ENCODE results near the gene PGBD4. TPM values are rescaled to one million over a fixed set of nuclear protein-coding genes. Genes with fewer than 3 reads are reported as not detected.

The PGBD4 gene
- total RNA-seq, 1 donor from 2014 or later, result 2.4 TPM

- TF ChIP-seq CTCF (conservative IDR thresholded peaks at IDR 0.05), result no peak
- no peaks in the 10 kb centered on the region for H3K27me3 Mint-ChIP-seq
- H3K36me3 Mint-ChIP-seq, result peaks cover 5% of the 10 kb centered on the region
- no peak overlapping the region for H3K27ac Mint-ChIP-seq
- H3K4me3 Mint-ChIP-seq, result no peak overlapping the region
- no peaks in the 10 kb centered on the region for H3K4me1 Mint-ChIP-seq (ENCODE audit: unreplicated experiment)
- DNase-seq (ENCODE audit: extremely low spot score, unreplicated experiment), result no peak
- H3K9me3 Mint-ChIP-seq, result no peaks in the 10 kb centered on the region
Observed at GRCh38 chr15:34078900-34079299, 23.0 kb upstream of the PGBD4 start.

DNA sequence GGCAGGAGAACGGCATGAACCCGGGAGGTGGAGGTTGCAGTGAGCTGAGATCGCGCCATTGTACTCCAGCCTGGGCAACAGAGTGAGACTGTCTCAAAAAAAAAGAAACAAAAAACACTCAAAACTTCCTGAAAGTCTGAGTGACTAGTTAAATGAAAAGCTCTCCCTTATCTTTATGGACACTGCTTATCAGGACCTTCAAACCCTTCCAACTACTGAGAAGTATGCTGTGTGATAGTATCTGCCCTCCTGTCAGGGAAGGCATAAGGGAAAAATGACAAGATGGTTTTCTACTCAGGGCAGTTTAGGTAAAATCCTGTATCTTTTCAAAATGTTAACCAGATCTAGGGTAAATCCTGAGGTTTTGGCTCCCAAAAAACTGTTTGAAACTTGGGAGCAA, 22.0 kb upstream of the PGBD4 start:
- DNase-seq (ENCODE audit: extremely low spot score, unreplicated experiment), result no peak
- H3K36me3 Mint-ChIP-seq, result peaks cover 9% of the 10 kb centered on the region
- H3K4me1 Mint-ChIP-seq (ENCODE audit: unreplicated experiment), result no peaks in the 10 kb centered on the region
- no peak for TF ChIP-seq CTCF (conservative IDR thresholded peaks at IDR 0.05)
- H3K27me3 Mint-ChIP-seq, result no peaks in the 10 kb centered on the region
- H3K27ac Mint-ChIP-seq, result no peak overlapping the region
- H3K9me3 Mint-ChIP-seq, result no peaks in the 10 kb centered on the region
- no peak overlapping the region for H3K4me3 Mint-ChIP-seq

DNA sequence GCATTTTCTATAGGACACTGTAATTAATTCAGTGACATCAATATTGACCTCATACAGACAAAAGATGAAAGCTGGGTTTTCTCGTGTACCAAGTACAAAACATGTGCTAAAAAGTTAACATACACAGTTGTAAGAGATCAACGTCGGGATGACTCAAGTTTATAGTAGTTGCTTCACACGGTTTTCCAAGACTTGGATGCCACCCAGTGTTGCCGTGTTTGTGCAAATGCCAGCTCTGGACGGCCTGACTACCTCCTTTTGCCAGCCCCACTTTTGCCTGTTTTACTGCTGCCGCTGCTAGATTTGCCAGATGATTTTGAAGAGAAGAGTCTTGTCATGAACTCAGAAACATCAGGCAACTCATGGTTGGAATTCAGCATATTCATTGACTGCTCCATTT, 17.8 kb upstream of the PGBD4 start:
- TF ChIP-seq CTCF (conservative IDR thresholded peaks at IDR 0.05), result no peak

DNA sequence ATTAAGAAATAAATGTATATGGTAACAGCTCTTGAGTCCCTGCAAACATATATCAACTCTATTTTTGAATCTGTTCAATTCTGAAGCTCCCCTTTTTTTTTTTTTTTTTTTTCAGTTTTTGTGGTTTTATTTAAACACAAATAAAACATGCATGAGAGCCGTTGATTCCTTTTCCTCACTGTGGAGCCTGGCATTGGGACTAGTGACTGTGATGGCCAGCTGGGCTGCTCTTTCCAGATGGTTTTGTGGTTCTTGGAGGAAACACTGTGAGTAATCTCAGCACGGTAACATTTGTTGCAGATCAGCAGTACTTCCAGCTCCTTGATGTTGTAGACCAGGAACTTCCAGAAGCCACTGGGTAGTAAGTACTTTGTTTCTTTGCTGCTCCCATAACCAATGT, 16.1 kb upstream of the PGBD4 start:
- TF ChIP-seq CTCF (conservative IDR thresholded peaks at IDR 0.05), result no peak
- no peaks in the 10 kb centered on the region for H3K27me3 Mint-ChIP-seq
- H3K9me3 Mint-ChIP-seq, result no peaks in the 10 kb centered on the region
- DNase-seq (ENCODE audit: extremely low spot score, unreplicated experiment), result no peak
- peaks cover 21% of the 10 kb centered on the region for H3K36me3 Mint-ChIP-seq
- H3K4me1 Mint-ChIP-seq (ENCODE audit: unreplicated experiment), result no peaks in the 10 kb centered on the region
- H3K27ac Mint-ChIP-seq, result no peak overlapping the region
- no peak overlapping the region for H3K4me3 Mint-ChIP-seq

More for the DNA sequence above, 17.8 kb upstream of the PGBD4 start:
- no peak for DNase-seq (ENCODE audit: extremely low spot score, unreplicated experiment)
- Mint-ChIP-seq H3K4me3 (no peak overlapping the region), H3K27me3 (no peaks in the 10 kb centered on the region), H3K4me1 (ENCODE audit: unreplicated experiment) (no peaks in the 10 kb centered on the region), H3K36me3 (peaks cover 18% of the 10 kb centered on the region), H3K27ac (no peak overlapping the region), H3K9me3 (no peaks in the 10 kb centered on the region)

DNA sequence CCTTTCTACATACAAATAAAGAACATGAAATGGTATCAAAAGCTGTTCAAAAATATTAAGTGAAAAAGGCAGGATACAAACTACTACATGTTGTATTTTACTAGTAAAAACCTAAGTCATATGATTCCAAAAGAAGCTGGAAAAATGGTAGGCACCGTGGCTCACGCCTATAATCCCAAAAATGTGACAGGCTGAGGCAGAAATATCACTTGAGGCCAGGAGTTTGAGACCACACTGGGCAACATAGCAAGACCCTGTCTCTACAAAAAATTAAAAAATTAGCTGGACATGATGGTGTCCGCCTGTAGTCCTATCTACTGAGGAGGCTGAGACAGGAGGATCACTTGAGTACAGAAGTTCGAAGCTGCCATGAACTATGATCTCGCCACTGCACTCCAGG, 2.0 kb upstream of the PGBD4 start:
- Mint-ChIP-seq H3K36me3 (peaks cover 7% of the 10 kb centered on the region), H3K27me3 (no peaks in the 10 kb centered on the region), H3K27ac (peak overlapping the region; percentile 18), H3K9me3 (no peaks in the 10 kb centered on the region), H3K4me3 (peak overlapping the region; percentile 97), H3K4me1 (ENCODE audit: unreplicated experiment) (peaks cover 16% of the 10 kb centered on the region)
- no peak for TF ChIP-seq CTCF (conservative IDR thresholded peaks at IDR 0.05)
- DNase-seq (ENCODE audit: extremely low spot score, unreplicated experiment), result no peak

All from type B pancreatic cell (in vitro differentiated cells).